Umbilical cord (tissue), 2 donors: ENCODE data around the gene VIL1. TPM values are rescaled to one million over a fixed set of nuclear protein-coding genes. Genes with fewer than 3 reads are reported as not detected.

Experiments used
- DNase-seq: peaks from one replicate; pipeline ENCODE4 v3.0.0-alpha.2; 2015; ENCODE audit warnings: low spot score
- total RNA-seq: library from RNA; depleted of rRNA; stranded (reverse); fragments of >200 nt; gene quantifications from one replicate; pipeline ENCODE4 v1.2.3, GENCODE V29; 2014; ENCODE audit warnings: low replicate concordance; ENCODE audit not compliant: insufficient read depth

The VIL1 gene
- total RNA-seq, 1 donor from 2014 or later: 2.4 TPM

DNA sequence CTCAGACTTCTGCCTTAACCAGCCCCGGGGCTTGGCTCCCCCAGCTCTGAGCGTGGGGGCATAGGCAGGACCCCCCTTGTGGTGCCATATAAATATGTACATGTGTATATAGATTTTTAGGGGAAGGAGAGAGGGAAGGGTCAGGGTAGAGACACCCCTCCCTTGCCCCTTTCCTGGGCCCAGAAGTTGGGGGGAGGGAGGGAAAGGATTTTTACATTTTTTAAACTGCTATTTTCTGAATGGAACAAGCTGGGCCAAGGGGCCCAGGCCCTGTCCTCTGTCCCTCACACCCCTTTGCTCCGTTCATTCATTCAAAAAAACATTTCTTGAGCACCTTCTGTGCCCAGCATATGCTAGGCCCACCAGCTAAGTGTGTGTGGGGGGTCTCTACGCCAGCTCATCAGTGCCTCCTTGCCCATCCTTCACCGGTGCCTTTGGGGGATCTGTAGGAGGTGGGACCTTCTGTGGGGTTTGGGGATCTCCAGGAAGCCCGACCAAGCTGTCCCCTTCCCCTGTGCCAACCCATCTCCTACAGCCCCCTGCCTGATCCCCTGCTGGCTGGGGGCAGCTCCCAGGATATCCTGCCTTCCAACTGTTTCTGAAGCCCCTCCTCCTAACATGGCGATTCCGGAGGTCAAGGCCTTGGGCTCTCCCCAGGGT lies 13.7 kb upstream of the VIL1 start:
- DNase-seq: peak; percentile 56

DNA sequence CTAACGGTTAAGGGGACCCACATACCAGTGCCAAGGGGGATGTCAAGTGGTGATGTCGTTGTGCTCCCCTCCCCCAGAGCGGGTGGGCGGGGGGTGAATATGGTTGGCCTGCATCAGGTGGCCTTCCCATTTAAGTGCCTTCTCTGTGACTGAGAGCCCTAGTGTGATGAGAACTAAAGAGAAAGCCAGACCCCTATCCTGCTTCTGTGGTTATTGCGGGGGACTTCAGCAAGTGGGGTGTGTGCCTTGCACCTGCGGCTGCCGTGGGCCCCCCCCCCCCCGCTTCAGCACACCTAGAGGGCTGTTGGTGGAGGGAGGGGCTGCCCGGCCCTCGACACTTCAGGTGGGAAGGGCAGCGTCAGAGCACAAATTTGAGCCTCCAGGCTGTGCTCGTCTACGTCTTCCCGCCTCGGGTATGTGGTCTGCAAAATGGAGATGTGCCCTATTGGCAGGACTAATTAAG lies 13.1 kb upstream of the VIL1 start:
- no peak for DNase-seq

DNA sequence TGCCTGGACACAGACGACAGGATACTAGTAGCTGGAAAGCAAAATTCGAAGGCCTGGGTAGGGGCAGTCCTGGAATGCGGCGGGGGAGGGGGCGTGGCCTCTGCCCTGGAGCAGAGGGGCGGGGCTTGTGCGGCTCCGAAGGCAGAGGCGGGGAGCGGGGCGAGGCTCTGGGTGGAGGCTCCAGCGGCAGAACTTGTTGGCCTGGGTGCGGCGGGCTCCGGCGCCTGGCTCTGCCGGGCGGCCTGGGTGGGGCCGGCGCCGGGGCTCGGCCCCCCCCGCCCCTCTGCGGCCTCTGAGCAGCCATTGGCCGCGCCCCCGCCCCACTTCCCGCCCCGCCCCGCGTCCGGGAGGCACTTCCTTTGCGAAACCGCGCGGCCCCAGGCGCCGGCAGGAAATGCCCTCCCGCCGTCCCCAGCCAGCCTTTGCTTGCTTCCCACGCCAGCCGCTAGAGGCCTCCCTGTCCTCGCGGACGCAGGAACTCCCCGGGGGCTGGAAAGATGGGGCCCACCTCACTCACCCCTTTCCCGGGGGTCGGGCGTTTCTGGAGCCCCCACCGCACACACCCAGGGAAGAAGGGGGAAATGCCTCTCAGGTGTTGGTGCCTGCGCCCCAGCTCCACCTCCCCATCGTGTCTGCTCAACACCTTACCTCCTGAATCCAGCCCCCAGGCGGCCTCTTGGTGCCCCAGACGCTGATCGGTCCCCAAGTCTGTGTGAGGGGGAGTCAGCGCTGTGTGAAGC lies 12.5 kb upstream of the VIL1 start:
- peak; percentile 98 for DNase-seq

DNA sequence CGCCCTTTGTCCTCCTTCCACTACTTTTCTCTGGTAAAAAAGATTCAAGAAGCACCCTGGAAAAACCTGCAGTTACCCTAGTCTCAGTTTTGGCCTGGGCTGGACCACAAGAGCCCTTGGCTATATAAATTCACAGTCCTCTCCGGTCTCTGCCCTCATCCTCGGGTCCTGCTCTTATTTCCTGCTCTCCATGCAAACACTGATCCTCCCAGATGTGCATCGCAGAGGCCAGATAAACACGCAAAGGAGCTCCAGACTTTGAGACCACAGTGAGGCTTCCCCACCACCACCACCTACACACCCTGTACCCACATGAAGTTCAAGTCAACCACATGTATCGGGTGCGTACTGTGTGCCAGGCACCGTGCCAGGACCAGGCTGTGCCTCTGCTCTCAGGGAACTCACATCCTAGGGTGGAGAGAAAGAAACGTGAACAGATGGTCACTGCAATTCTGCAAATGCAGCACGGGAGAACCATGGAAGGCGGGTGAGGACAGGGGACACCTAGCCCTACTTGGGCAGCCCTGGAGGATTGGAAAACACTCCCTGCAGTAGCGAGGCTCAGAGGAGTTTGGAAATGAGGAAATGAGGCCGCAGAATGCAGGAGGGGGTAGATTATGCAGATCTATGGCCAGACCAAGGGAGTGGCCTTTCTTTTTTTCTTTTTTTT lies 11.8 kb upstream of the VIL1 start:
- DNase-seq: peak; percentile 85

DNA sequence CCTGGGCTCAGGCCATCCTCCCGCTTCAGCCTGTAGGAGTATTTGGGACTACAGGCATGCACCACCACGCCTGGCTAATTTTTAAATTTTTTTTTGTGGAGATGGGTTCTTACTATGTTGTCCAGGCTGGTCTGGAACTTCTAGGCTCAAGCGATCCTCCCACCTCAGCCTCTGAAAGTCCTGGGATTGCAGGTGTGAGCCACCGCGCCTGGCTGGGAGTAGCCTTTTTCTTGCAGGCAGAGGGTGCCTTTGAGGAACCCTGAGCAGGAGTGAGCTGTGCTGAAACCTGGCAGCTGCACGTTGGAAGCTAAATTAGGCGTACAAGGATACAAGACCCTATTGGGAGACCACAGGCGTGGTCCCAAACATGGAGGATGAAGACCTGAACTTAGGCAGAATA lies 11.2 kb upstream of the VIL1 start:
- no peak for DNase-seq

DNA sequence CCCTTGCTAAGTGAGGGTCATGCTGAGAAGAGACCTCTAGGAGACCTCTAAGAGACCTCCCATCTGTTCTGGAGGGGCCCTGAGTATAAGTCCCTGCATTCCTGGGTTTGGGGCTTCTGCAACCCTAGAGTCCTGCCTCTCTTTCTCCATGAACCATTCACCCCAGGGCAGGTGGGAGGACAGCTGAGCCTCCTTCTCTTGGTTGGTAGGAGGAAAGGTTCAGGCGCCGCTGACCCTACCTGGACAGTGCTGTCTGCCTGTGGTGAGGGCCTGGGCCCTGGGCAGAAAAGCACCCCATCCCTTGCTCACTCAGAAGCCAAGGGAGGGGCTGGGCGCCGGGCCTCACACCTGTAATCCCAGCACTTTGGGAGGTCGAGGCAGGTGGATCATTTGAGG lies 604 bp upstream of the VIL1 start:
- DNase-seq: no peak

DNA sequence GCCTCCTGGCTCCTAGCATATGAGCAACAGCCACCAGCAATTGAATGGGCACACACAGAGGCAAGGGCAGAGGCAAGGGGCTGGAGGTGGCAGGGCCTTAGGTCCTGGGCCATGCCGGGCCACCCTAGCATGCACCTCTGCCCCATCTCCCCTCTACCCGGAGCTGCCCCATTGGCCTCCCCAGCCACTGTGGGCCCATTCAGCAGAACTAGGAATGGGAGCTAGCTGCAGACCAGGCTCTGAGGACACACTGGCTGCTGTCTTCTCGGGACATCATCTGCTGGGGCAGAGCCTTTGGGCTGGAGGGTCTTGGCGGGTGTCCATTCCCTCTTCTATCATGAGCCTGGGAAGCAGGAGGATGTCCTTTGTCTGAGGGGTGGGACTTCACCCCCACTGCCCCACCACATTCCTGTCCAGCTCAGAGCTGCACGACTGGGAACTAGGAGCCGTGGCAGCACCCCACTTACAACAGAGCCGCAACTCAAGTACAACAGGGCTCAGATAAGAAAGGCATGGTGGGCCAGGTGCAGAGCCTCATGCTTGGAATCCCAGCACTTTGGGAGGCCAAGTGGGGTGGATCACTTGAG lies 800 bp downstream of the VIL1 start:
- no peak for DNase-seq

DNA sequence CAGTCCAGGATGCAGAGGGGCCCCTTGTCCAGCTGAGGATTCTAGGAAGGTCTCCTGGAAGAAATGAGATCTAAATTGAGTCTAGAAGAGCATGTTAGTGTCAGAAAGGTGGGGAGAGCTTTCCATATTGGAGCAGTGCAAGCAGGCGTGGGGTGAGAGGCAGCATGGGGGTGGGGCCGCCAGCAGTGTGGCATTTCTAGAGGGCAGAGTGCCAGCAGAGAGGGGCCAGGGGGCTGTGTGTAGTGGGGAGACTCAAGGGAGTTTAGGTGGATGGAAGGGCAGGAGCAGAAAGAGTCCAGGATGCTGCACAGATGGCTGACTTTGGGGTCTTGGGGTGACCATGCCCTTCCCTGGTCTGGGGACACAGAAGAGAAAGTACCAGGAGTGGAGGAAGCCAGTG lies 2.1 kb downstream of the VIL1 start:
- no peak for DNase-seq

DNA sequence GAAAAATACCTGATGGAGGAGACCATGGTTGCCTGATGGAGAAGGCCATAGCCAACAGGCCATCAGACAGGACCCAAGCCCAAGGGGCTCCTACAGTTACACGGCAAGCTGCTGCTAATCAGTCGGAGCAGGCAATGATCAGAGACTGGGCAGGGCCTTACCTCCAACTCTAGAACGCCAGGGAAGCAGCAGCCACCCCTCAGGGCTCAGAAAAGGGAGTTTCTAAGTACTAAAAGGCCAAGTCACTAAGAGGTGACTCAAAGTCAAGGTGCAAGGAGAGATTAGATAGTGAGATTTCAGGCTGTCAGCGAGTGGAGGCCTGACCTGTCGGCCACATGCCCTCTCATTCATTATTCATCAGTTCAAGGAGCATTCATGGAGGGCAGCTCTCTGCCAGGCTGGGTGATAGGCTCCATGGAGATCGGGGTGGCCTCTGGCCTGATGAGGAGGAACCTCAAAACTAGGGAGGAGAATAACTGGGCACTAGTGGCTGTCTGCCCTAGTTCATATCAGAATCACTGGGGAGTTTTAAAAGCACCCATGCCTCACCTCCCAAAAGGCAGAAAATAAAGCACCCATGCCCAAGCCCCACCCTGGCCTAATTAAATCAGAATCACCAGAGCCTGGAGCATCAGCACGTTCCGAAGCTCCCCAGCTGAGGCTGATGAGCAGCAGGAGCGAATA lies 3.6 kb downstream of the VIL1 start:
- no peak for DNase-seq

DNA sequence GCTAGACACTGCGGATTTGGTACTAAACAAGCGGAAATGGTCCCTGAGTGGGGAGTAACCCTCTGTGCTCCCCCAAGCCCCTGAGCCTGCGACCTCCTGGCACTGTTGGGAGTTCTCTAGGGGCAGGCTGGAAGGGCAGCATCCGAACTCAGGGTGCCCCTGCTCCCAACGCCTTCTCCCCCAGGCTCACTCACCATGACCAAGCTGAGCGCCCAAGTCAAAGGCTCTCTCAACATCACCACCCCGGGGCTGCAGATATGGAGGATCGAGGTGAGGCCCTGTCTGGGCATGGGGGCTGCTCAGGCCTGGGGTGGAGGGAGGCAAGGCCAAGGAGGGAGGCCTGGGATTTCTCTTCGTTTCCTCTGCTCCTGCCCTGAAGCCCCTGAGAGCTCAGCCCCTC lies 4.7 kb downstream of the VIL1 start:
- no peak for DNase-seq

DNA sequence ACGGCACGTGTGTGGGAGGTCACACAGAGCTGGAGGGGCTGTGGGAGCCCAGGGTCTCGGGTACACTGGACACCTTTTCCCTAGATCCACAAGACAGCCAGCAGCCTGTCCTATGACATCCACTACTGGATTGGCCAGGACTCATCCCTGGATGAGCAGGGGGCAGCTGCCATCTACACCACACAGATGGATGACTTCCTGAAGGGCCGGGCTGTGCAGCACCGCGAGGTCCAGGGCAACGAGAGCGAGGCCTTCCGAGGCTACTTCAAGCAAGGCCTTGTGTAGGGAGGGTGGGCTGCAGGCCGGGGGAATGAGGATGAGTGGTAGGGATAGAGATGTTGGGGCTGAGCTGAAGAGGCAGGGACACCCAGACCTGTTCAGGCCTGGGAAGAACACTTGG lies 6.6 kb downstream of the VIL1 start:
- no peak for DNase-seq

DNA sequence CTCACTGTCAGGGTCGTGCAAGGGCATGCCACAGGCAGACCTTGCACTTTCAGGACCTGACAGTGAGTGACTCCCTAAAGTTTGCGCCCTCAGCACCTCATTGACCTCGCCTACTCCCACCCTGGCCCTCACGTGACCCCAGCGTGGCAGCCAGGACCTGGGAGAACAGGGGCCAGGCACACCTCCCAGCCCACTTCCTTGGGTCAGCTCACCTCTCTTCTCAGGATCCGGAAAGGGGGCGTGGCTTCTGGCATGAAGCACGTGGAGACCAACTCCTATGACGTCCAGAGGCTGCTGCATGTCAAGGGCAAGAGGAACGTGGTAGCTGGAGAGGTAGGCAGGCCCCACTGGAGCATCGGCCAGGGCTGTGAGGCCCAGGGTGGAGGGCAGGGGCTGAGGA lies 8.8 kb downstream of the VIL1 start:
- DNase-seq: no peak

DNA sequence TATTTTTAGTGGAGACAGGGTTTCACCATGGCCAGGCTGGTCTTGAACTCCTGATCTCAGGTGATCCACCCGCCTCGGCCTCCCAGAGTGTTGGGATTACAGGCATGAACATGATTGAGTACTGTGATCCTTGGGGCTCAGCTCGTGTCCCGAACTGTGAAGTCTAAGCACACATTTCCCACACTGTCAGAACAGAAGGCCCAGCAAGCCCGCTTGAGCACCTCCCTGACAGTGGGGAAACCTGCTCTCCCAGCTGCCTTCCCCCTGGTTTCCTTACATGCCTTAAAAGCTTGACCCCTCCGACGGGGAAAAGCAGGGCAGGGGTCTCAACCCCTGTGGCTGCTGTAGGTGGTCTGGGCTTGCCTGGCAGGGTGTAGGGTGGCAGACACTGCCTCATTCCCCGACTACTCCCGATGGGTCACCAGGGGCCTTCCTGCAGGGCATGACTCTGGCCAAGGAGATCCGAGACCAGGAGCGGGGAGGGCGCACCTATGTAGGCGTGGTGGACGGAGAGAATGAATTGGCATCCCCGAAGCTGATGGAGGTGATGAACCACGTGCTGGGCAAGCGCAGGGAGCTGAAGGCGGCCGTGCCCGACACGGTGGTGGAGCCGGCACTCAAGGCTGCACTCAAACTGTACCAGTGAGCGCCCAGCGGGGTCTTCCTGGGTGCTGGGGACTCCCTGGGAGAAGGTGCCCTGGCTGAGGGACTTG lies 10.1 kb downstream of the VIL1 start:
- no peak for DNase-seq

DNA sequence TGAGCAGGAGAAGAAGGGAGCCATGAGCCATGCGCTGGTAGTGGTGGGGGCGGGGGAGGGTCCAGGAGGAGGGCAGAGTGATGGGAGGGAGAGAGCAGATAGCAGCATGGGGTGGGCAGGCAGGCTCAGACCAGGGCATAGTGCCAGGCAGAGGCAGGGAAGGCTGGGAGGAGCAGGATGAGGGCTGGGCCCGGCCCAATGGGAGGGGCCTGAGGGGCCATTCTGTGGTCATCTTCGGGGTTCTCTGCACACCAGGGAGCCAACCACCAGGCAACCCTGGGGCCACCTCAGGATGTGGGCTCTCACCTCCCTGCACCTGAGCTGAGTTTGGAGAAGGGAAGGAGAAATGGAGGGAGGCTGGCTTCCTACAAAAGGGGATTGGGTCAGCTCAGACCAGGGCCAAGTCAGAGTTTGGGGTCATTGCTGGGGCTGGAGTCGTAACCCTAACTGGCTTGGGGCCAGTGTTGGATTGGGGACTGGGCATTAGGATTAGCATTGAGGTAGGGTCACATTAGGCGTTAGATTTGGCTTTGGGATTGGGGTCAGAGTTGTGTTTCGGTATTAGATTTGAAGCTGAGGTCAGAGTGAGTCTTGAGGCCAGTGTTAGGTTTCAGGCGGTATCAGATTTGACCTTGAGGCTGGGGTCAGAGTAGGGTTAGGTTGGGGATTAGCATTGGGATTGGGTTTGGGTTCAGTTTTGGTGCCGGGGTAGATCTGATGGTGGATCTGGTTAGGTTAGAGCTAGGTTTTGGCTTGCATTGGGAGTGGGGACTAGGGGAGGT lies 11.2 kb downstream of the VIL1 start:
- no peak for DNase-seq

DNA sequence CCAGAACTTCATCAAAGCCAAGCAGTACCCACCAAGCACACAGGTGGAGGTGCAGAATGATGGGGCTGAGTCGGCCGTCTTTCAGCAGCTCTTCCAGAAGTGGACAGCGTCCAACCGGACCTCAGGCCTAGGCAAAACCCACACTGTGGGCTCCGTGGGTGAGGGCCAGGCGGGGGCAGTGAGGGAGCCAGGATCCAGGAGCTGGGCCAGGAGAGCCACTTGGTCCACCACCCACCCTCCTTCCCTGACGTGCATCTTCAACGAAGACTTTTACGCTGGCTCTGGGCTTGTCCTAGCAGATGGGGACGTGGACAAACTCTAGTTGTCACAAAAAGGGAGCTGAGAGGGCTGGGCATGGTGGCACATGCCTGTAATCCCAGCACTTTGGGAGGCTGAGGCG lies 11.8 kb downstream of the VIL1 start:
- no peak for DNase-seq

DNA sequence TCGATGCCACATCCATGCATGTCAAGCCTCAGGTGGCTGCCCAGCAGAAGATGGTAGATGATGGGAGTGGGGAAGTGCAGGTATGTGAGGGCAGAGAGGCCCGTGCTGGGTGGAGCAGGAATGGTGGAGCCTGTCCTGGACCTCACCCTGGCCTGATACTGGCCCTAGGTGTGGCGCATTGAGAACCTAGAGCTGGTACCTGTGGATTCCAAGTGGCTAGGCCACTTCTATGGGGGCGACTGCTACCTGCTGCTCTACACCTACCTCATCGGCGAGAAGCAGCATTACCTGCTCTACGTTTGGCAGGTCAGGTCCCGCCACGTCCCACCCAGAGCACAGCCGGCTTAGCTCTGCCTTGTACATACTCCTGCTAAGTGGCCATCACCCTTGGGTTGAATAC lies 13.0 kb downstream of the VIL1 start:
- no peak for DNase-seq

DNA sequence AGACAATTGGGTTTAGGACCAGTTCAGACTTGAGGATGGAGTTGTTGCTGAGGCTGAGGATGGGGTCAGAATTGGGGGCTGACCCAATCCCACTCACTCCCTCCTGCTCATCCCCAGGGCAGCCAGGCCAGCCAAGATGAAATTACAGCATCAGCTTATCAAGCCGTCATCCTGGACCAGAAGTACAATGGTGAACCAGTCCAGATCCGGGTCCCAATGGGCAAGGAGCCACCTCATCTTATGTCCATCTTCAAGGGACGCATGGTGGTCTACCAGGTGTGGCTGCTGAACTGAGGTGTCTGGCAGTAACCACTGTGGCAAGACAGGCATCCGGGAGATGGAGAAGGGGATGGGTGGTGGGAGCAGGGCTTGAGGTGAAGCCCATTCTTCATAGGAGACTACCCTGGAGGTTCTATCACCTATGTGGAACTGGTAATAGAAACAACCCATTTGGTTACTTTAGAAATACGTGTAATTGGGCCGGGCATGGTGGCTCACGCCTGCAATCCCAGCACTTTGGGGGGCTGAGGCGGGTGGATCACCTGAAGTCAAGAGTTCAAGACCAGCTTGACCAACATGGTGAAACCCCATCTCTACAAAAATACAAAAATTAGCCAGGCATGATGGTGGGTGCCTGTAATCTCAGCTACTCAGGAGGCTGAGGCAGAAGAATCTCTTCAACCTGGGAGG lies 13.9 kb downstream of the VIL1 start:
- DNase-seq: no peak

DNA sequence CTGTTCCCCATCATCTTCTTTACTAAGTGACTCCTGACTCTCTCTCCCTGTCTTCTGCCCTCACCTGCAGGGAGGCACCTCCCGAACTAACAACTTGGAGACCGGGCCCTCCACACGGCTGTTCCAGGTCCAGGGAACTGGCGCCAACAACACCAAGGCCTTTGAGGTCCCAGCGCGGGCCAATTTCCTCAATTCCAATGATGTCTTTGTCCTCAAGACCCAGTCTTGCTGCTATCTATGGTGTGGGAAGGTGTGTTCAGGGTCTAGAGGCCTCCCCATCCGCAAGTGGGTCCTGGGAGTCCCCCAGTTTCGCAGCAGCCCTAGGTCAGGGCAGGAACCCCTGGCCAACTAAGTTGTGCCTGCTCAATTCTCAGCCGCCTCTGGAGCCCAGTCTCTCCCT lies 15.5 kb downstream of the VIL1 start:
- DNase-seq: no peak

DNA sequence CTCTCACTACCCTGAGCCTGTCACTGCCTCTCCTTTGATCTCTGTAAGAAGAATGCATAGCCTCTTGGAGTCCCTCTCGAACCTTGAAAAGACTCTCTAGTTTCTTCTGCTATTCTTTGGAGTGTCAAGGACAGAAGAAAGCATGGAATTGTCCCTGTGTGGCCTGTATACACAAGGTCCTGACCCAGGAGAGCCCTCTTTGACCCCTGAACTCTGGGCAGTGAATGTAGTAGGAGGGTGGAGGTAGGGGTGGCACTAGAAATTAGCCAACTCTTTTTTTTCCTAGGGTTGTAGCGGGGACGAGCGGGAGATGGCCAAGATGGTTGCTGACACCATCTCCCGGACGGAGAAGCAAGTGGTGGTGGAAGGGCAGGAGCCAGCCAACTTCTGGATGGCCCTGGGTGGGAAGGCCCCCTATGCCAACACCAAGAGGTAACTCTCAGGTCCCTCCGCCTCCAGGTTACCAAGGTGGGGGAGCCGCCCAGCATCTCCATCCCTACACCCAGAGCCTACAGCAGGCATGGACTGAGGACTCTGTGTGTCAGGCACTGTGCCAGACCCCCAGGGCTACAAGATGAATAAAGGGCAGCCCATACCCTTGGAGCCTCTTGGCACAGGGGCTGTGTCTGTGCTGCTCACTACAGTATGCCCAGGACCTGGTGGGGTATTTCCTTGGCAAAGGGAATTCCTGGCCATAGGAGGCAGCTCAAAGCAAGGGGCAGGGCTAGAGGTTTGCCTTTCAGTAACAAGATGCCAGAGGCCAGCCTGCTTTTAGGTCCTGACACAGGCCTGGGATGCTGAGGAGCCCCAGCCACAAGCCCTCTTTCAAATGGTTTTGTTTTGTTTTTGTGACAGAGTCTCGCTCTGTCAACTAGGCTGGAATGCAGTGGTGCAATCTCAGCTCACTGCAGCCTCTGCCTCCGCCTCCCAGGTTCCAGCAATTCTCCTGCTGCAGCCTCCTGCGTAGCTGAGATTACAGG lies 16.4 kb downstream of the VIL1 start:
- DNase-seq: no peak
